NOMO-1 treated with DMSO at 0.1 percent for 48 hours (cell line): ENCODE results near the gene TBPL2.

ENCODE experiments used
- DNase-seq: peaks from one replicate; lab custom pipeline; 2025; ENCODE audit not compliant: unreplicated experiment; lab: John Stamatoyannopoulos, UW

Gene TBPL2

DNA sequence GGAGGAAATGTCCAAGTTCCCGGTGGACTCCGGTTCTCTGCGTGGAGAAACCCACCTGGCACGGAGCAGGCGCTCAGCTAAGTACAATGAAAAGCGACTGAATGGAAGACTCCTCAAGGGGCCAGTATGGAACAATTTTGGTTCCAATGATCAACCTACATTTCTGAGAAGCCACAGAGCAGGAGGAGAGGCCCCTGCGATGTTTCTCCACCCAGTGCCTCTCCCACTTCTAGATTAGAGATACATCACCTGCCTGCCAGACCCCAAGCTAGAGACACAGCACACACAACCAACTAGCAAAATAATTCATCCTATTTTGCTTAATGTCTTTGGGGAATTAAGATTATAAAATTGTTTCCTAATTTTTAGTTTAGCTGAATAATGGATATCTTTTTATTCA is 67.6 kb downstream of the TBPL2 start:
- DNase-seq, result no peak

DNA sequence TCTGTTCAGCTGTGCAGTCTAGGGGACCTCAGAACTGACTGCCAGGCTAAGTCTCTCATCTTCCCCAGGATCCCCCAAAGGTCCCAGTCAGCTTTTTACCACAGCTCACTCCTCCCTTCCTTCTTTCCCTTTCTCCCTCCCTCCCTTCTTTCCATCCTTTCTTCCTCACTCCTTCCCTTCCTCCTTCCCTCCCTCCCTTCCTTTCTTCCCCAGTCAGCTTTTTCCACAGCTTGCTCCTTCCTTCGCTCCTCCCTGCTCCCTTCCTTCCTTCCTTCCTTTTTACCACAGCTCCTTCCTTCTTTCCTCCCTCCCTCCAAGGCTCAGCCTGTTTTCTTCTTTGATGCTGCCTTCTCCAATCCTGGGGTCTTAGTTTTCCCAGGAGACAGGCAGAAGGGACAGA is 68.0 kb downstream of the TBPL2 start:
- DNase-seq, result no peak

- DNase-seq, result no peak
These were observed 69.4 kb downstream of the TBPL2 start for GRCh38 chr14:55370883-55371455.

DNA sequence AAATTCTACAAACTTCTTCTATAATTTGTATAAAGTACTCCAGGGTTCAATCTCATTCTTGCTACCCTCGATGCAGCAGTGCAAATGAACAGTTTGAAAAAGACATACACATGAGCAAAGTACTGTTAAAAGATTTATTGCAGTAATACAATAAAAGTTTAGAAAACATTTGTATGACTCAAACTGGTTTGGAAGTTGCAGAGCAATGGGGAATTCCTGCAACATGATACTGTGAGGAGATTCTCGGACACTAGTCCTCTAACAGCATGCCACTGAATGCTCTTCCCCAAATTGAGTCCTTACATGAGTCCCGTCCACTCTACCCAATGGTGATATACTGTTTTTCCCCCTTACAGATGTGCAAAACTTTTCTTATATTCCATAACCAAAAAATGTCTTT is 74.1 kb downstream of the TBPL2 start:
- DNase-seq, result no peak
